Retinal pigment epithelial cell (primary cell): ENCODE results near the gene GOLGA5.

Experiments
- DNase-seq: peaks from one replicate; pipeline ENCODE4 v3.0.0-alpha.2; 2010; ENCODE audit warnings: low read depth
- H3K4me3 ChIP-seq: 2 replicates; pipeline ENCODE4 v1.5.1; 2011; ENCODE audit warnings: mild to moderate bottlenecking, low read length, control low read depth, moderate library complexity
- CTCF ChIP-seq: conservative IDR thresholded peaks from 2 replicates; pipeline ENCODE4 v1.5.1; 2011; ENCODE audit warnings: low read depth, low read length, control low read depth, inconsistent platforms

The GOLGA5 gene

GRCh38 chr14:92797935-92798653, 4.0 kb downstream of the GOLGA5 start:
- TF ChIP-seq CTCF, result no peak
- no peak for DNase-seq
- no peak overlapping the region for H3K4me3 ChIP-seq

- no peak for TF ChIP-seq CTCF
- H3K4me3 ChIP-seq, result no peak overlapping the region
- DNase-seq, result no peak
Observed at GRCh38 chr14:92798811-92799210, 4.7 kb downstream of the GOLGA5 start.

- no peak for TF ChIP-seq CTCF
- H3K4me3 ChIP-seq, result no peak overlapping the region
Observed at GRCh38 chr14:92800012-92800411, 5.9 kb downstream of the GOLGA5 start.

GRCh38 chr14:92800525-92800924, 6.4 kb downstream of the GOLGA5 start:
- no peak for TF ChIP-seq CTCF
- H3K4me3 ChIP-seq, result no peak overlapping the region
- no peak for DNase-seq

More at GRCh38 chr14:92800012-92800411, 5.9 kb downstream of the GOLGA5 start:
- no peak for DNase-seq

- no peak overlapping the region for H3K4me3 ChIP-seq
- DNase-seq, result no peak
- no peak for TF ChIP-seq CTCF
Observed at GRCh38 chr14:92801917-92802316, 7.8 kb downstream of the GOLGA5 start.

GRCh38 chr14:92802678-92803077, 8.6 kb downstream of the GOLGA5 start:
- no peak for DNase-seq
- no peak for TF ChIP-seq CTCF
- H3K4me3 ChIP-seq, result no peak overlapping the region

GRCh38 chr14:92813201-92813600, 19.1 kb downstream of the GOLGA5 start:
- H3K4me3 ChIP-seq, result no peak overlapping the region
- DNase-seq, result no peak
- no peak for TF ChIP-seq CTCF
